ENCODE measurements around the gene RALB.
A peak's percentile ranks its signal among the peaks of the same experiment; 100 is the strongest.

- TF ChIP-seq, protein P1, sequence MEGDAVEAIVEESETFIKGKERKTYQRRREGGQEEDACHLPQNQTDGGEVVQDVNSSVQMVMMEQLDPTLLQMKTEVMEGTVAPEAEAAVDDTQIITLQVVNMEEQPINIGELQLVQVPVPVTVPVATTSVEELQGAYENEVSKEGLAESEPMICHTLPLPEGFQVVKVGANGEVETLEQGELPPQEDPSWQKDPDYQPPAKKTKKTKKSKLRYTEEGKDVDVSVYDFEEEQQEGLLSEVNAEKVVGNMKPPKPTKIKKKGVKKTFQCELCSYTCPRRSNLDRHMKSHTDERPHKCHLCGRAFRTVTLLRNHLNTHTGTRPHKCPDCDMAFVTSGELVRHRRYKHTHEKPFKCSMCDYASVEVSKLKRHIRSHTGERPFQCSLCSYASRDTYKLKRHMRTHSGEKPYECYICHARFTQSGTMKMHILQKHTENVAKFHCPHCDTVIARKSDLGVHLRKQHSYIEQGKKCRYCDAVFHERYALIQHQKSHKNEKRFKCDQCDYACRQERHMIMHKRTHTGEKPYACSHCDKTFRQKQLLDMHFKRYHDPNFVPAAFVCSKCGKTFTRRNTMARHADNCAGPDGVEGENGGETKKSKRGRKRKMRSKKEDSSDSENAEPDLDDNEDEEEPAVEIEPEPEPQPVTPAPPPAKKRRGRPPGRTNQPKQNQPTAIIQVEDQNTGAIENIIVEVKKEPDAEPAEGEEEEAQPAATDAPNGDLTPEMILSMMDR (IDR thresholded peaks at IDR 0.05), result peak; percentile 83
- no peak for TF ChIP-seq ZFX (IDR thresholded peaks at IDR 0.05; ENCODE audit: borderline replicate concordance)
These were observed 60.4 kb downstream of the RALB start for GRCh38 chr2:120312860-120313694.
